Neural cell (in vitro differentiated cells): ENCODE measurements around the gene DMGDH. TPM values are rescaled to one million over a fixed set of nuclear protein-coding genes. Genes with fewer than 3 reads are reported as not detected.

ENCODE experiments used
- H2AFZ ChIP-seq: fragments of 200-600, 300-800 bp; sonication (generic), shearing (Covaris generic); 2 replicates; pipeline ENCODE4 v1.6.0; 2014; ENCODE audit warnings: low read depth, mild to moderate bottlenecking, antibody characterized with exemption, low read length, moderate library complexity
- H3F3A ChIP-seq: fragments of 200-600 bp; shearing (Covaris generic); 2 replicates; pipeline ENCODE4 v1.6.1; 2016; ENCODE audit warnings: mild to moderate bottlenecking, moderate library complexity, mixed read lengths, antibody characterized with exemption, low read length; ENCODE audit not compliant: insufficient read depth, poor library complexity, severe bottlenecking
- H3K27ac ChIP-seq: fragments of 200-600, 300-800 bp; sonication (generic), shearing (Covaris generic); 2 replicates; pipeline ENCODE4 v1.5.1; 2014; ENCODE audit warnings: mild to moderate bottlenecking, low read length, moderate library complexity
- H3K27me3 ChIP-seq: fragments of 300-800, 200-600 bp; sonication (generic), shearing (Covaris generic); 2 replicates; pipeline ENCODE4 v1.6.0; 2014; ENCODE audit warnings: mild to moderate bottlenecking, low read depth, low read length, moderate library complexity; ENCODE audit not compliant: insufficient read depth
- H3K36me3 ChIP-seq: fragments of 300-800, 200-600 bp; sonication (generic), shearing (Covaris generic); 2 replicates; pipeline ENCODE4 v1.5.1; 2014; ENCODE audit warnings: mild to moderate bottlenecking, antibody characterized with exemption, low read length, moderate library complexity; ENCODE audit not compliant: insufficient read depth
- H3K4me2 ChIP-seq: fragments of 300-800, 200-600 bp; sonication (generic), shearing (Covaris generic); 2 replicates; pipeline ENCODE4 v1.6.0; 2014; ENCODE audit warnings: mild to moderate bottlenecking, low read length
- H3K4me3 ChIP-seq: fragments of 300-800, 200-600 bp; sonication (generic), shearing (Covaris generic); 2 replicates; pipeline ENCODE4 v1.5.1; 2014; ENCODE audit warnings: mild to moderate bottlenecking, low read length, moderate library complexity
- H3K79me2 ChIP-seq: fragments of 200-600 bp; shearing (Covaris generic); replicated peaks from 2 replicates; pipeline ENCODE4 v1.6.0; 2014; ENCODE audit warnings: mild to moderate bottlenecking, low read length, moderate library complexity; ENCODE audit not compliant: insufficient read depth
- H3K9ac ChIP-seq: fragments of 300-800, 200-600 bp; sonication (generic), shearing (Covaris generic); 2 replicates; pipeline ENCODE4 v1.6.1; 2016; ENCODE audit warnings: mild to moderate bottlenecking, low read length, mixed read lengths
- H3K9me2 ChIP-seq: fragments of 200-600 bp; shearing (Covaris generic); 2 replicates; pipeline ENCODE4 v1.6.1; 2016; ENCODE audit warnings: mild to moderate bottlenecking, low read length, mixed read lengths; ENCODE audit not compliant: insufficient read depth
- H3K9me3 ChIP-seq: fragments of 200-600, 300-800 bp; sonication (generic), shearing (Covaris generic); 2 replicates; pipeline ENCODE4 v1.6.1; 2016; ENCODE audit warnings: mild to moderate bottlenecking, mixed run types, low read length, moderate library complexity, mixed read lengths
- H4K20me1 ChIP-seq: fragments of 200-600 bp; shearing (Covaris generic); 2 replicates; pipeline ENCODE4 v1.6.1; 2016; ENCODE audit warnings: mild to moderate bottlenecking, mixed run types; ENCODE audit not compliant: insufficient read depth
- EP300 ChIP-seq: fragments of 450-650 bp; conservative IDR thresholded peaks from 2 replicates; pipeline ENCODE4 v1.6.1; 2014; ENCODE audit warnings: antibody characterized with exemption, mild to moderate bottlenecking, moderate library complexity; ENCODE audit not compliant: poor library complexity, severe bottlenecking
- EZH2 ChIP-seq: fragments of 200-600, 300-800 bp; shearing (Covaris generic), sonication (generic); IDR thresholded peaks from 2 replicates; pipeline ENCODE4 v1.6.1; 2014; ENCODE audit warnings: antibody characterized with exemption, low read length, borderline replicate concordance, mild to moderate bottlenecking; ENCODE audit not compliant: insufficient read depth, poor library complexity, severe bottlenecking
- MXI1 ChIP-seq: fragments of 450-650 bp; conservative IDR thresholded peaks from 2 replicates; pipeline ENCODE4 v1.6.1; 2014; ENCODE audit warnings: antibody characterized with exemption, mild to moderate bottlenecking; ENCODE audit not compliant: poor library complexity, severe bottlenecking
- POLR2AphosphoS5 ChIP-seq: IDR thresholded peaks from 2 replicates; pipeline ENCODE4 v1.6.1; 2012
- RAD21 ChIP-seq: fragments of 450-650 bp; conservative IDR thresholded peaks from 2 replicates; pipeline ENCODE4 v1.6.1; 2014; ENCODE audit warnings: antibody characterized with exemption, mild to moderate bottlenecking, moderate library complexity
- SMC3 ChIP-seq: fragments of 450-650 bp; conservative IDR thresholded peaks from 2 replicates; pipeline ENCODE4 v1.6.1; 2014; ENCODE audit warnings: antibody characterized with exemption, mild to moderate bottlenecking, moderate library complexity; ENCODE audit not compliant: poor library complexity
- TAF1 ChIP-seq: IDR thresholded peaks from 2 replicates; pipeline ENCODE4 v1.6.1; 2012; ENCODE audit warnings: low read depth
- polyA plus RNA-seq: library from polyadenylated mRNA; depleted of rRNA; stranded (reverse); fragments of >200 nt; gene quantifications from 2 replicates; pipeline ENCODE4 v1.2.3, GENCODE V29; 2014
- TF ChIP-seq, protein P1 (sequence below): fragments of 450-650 bp; IDR thresholded peaks from 2 replicates; pipeline ENCODE4 v1.5.1; 2014; ENCODE audit warnings: antibody characterized with exemption, mild to moderate bottlenecking, moderate library complexity; ENCODE audit not compliant: poor library complexity, severe bottlenecking
- TF ChIP-seq, protein P2 (sequence below): IDR thresholded peaks from 2 replicates; pipeline ENCODE4 v1.6.1; 2012; ENCODE audit warnings: borderline replicate concordance

The DMGDH gene
- polyA plus RNA-seq, 1 donor from 2014 or later: 0.93 TPM

DNA sequence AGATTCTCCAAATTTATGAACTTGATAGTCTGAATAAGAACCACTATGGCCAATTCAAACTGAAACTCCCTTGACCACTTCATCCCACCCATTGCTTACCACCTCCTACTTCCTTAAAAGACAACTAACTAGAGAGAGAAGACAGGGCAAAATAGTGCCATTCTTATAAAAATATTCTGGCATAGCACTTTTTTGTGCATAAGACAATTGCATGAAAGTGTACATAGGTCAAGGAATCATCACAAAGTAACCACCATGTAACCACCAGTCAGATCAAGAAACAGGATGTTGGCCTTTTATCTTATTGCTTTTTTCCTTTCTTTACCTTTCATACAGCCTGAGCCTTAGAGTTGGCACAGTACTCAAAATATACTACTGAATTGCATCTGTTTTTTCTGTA, 76.3 kb downstream of the DMGDH start:
- TF ChIP-seq TAF1: no peak
- no peak for TF ChIP-seq SMC3
- no peak for TF ChIP-seq RAD21
- TF ChIP-seq MXI1: no peak
- no peak for TF ChIP-seq EZH2
- TF ChIP-seq, protein P1, sequence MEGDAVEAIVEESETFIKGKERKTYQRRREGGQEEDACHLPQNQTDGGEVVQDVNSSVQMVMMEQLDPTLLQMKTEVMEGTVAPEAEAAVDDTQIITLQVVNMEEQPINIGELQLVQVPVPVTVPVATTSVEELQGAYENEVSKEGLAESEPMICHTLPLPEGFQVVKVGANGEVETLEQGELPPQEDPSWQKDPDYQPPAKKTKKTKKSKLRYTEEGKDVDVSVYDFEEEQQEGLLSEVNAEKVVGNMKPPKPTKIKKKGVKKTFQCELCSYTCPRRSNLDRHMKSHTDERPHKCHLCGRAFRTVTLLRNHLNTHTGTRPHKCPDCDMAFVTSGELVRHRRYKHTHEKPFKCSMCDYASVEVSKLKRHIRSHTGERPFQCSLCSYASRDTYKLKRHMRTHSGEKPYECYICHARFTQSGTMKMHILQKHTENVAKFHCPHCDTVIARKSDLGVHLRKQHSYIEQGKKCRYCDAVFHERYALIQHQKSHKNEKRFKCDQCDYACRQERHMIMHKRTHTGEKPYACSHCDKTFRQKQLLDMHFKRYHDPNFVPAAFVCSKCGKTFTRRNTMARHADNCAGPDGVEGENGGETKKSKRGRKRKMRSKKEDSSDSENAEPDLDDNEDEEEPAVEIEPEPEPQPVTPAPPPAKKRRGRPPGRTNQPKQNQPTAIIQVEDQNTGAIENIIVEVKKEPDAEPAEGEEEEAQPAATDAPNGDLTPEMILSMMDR: no peak
- TF ChIP-seq POLR2AphosphoS5: no peak
- no peak for TF ChIP-seq EP300
- TF ChIP-seq, protein P2, sequence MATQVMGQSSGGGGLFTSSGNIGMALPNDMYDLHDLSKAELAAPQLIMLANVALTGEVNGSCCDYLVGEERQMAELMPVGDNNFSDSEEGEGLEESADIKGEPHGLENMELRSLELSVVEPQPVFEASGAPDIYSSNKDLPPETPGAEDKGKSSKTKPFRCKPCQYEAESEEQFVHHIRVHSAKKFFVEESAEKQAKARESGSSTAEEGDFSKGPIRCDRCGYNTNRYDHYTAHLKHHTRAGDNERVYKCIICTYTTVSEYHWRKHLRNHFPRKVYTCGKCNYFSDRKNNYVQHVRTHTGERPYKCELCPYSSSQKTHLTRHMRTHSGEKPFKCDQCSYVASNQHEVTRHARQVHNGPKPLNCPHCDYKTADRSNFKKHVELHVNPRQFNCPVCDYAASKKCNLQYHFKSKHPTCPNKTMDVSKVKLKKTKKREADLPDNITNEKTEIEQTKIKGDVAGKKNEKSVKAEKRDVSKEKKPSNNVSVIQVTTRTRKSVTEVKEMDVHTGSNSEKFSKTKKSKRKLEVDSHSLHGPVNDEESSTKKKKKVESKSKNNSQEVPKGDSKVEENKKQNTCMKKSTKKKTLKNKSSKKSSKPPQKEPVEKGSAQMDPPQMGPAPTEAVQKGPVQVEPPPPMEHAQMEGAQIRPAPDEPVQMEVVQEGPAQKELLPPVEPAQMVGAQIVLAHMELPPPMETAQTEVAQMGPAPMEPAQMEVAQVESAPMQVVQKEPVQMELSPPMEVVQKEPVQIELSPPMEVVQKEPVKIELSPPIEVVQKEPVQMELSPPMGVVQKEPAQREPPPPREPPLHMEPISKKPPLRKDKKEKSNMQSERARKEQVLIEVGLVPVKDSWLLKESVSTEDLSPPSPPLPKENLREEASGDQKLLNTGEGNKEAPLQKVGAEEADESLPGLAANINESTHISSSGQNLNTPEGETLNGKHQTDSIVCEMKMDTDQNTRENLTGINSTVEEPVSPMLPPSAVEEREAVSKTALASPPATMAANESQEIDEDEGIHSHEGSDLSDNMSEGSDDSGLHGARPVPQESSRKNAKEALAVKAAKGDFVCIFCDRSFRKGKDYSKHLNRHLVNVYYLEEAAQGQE: no peak
- Histone ChIP-seq H3K79me2 (no peaks in the 10 kb centered on the region), H4K20me1 (no peaks in the 10 kb centered on the region), H3K27ac (no peak overlapping the region), H3K4me2 (no peak overlapping the region), H2AFZ (no peak overlapping the region), H3K4me3 (no peak overlapping the region), H3K9ac (no peak overlapping the region), H3K27me3 (no peaks in the 10 kb centered on the region), H3F3A (no peaks in the 10 kb centered on the region), H3K36me3 (no peaks in the 10 kb centered on the region), H3K9me3 (no peaks in the 10 kb centered on the region), H3K9me2 (no peaks in the 10 kb centered on the region)

DNA sequence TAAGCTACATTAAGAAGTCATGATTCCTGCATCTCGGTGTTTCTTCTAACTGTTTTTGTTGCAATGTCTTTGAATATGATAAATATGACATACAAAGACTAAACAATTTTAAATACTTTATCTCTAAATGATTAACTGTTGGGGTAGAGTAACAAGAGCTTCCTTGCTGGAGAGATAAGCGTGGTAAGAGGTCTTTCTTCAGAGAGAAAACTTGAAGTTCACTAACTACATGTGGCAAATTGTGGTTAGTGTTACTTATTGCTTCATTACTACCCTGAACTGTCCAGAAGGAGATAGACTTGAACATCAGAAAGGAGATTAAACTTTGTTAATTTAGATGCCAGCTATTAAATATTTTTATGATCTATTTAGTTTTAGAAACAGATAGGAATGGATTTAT, 77.3 kb downstream of the DMGDH start:
- Histone ChIP-seq H4K20me1 (no peaks in the 10 kb centered on the region), H3K36me3 (no peaks in the 10 kb centered on the region), H3K9me2 (no peaks in the 10 kb centered on the region), H3K4me2 (no peak overlapping the region), H3F3A (no peaks in the 10 kb centered on the region), H3K27me3 (no peaks in the 10 kb centered on the region), H3K27ac (no peak overlapping the region), H2AFZ (no peak overlapping the region), H3K4me3 (no peak overlapping the region), H3K79me2 (no peaks in the 10 kb centered on the region), H3K9me3 (no peaks in the 10 kb centered on the region), H3K9ac (no peak overlapping the region)
- TF ChIP-seq POLR2AphosphoS5 (no peak), RAD21 (no peak), TAF1 (no peak), EZH2 (no peak), SMC3 (no peak), EP300 (no peak), MXI1 (no peak)
- TF ChIP-seq, protein P2: no peak
- TF ChIP-seq, protein P1: no peak
